ENCODE measurements around the gene MYL7.

DNA sequence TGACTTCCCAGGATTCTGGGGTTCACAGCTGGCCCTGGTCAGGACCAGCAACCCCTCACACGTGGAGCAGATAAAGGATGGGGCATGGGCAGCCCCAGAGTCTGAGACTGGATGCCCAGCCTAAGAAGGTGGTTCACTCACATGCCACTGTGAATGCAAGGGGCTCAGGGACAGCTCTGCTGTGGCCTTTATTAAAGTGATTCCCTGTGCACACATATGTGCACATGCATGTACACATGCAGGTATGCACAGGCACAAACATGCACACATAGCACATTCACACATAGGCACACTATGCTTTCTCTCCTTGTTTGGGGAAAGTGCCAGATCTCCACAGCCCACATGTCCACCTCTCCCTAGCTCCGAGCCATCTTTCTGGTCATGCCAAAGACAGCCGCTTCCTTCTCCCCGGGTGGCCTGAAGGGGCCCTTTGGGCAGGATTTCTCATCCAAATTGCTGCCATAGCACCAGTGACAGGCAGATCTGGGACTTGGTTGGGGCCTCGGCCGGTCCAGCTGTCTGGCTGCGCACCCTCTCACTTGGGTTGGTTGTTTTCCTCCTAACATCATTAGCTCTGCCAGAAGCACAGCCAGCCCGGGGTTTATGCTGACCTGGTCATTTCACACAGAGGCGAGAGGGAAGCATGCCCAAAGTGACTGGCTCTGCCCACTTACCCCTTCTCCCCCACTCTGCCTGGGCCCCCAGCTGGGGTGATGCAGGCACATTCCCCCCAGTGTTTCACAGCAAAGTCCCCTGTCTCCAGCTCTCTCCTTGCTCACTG, 46.7 kb upstream of the MYL7 start:
- TF ChIP-seq, protein P1, sequence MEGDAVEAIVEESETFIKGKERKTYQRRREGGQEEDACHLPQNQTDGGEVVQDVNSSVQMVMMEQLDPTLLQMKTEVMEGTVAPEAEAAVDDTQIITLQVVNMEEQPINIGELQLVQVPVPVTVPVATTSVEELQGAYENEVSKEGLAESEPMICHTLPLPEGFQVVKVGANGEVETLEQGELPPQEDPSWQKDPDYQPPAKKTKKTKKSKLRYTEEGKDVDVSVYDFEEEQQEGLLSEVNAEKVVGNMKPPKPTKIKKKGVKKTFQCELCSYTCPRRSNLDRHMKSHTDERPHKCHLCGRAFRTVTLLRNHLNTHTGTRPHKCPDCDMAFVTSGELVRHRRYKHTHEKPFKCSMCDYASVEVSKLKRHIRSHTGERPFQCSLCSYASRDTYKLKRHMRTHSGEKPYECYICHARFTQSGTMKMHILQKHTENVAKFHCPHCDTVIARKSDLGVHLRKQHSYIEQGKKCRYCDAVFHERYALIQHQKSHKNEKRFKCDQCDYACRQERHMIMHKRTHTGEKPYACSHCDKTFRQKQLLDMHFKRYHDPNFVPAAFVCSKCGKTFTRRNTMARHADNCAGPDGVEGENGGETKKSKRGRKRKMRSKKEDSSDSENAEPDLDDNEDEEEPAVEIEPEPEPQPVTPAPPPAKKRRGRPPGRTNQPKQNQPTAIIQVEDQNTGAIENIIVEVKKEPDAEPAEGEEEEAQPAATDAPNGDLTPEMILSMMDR (IDR thresholded peaks at IDR 0.05), result no peak
- no peak for TF ChIP-seq POLR2A (IDR thresholded peaks at IDR 0.05)

Data from thyroid gland (tissue), 4 donors.